HG02678 (cell line): Measurements from ENCODE around the gene ZNF212.
"Not testable (repeated sequence)": the region's sequence is repeated elsewhere in the genome, so short reads cannot be mapped to it uniquely, and the experiment has no call there.

Experiments
- ATAC-seq: cut with Tn5 transposase; IDR thresholded peaks from one replicate; pipeline ENCODE4 v1.9.1; 2021; ENCODE audit warnings: mild to moderate bottlenecking, moderate library complexity; ENCODE audit not compliant: unreplicated experiment

The ZNF212 gene

DNA sequence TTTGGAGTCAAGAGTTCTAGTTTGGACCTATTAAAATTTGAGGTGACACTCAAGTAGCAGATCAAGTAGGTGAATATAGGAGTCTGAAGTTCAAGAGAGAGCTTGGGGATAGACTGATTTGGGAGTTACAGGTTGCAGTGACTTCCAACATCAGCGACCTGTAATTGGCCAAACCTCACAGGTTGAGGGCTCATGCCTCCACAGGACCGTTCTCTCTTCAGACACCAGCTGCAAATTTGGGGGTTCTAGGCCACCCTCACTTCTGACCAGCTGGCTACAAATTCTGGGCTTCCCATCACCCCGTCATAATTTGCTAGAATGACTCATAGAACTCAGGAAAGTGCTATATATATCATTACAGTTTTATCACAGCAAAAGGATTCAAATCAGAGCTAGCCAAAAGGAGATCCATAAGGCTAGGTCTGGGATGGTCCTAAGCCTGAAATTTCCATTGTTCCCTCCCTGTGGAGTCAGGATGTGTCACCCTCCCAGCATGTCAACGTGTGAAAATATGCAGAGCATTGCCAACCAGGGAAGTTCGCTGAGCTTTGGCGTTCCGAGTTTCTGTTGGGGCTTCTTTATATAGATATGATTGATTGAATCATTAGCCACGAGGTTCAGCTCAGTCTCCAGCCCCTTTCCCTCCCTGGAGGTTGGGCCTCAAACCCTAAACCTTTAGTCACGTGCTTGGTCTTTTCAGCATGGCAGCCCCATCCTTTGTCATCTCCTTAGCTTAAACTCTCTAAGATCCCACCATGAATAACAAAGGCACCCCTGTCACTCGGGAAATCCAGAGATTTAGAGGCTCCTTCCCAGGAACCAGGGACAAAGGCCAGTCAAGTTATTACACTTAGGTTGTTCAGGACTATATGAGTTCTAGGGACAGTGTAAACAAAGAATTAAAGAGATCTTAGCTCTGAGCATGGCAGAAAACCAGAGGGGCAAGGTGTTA lies 20.7 kb upstream of the ZNF212 start:
- no peak for ATAC-seq

DNA sequence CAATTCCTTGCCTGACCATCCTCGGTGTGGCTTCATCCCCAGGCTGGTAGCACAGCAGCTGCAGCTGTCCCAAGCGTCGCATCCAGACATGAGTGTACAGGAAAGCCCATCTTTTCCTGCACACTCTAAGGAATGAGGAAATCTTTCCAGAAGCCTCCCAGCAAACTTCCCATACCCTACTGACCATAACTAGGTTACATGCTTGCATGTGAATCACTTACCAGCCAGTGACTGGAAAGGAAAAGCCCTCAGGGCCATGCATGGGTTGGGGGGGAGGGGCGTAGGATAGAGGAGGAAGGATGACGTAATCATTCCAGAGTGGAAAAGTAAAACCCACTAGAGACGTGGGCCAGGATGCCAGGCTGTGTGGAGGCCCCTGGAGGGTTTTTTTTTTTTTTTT lies 18.9 kb upstream of the ZNF212 start:
- ATAC-seq: no peak

DNA sequence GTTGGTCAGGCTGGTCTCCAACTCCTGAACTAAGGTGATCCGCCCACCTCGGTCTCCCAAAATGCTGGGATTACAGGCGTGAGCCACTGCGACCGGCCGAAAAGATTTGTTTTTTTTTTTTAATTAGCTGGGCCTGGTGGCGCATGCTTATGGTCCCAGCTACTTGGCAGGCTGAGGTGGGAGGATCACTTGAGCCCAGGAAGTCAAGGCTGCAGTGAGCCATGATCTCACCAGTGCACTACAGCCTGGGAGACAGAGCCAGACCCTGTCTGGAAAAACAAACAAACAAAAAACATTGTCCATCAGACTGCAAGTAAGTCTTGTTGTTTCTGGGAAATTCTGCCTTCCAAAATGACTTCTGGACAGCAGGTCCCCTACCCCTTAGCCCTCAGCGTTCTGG lies 16.3 kb upstream of the ZNF212 start:
- ATAC-seq: no peak

DNA sequence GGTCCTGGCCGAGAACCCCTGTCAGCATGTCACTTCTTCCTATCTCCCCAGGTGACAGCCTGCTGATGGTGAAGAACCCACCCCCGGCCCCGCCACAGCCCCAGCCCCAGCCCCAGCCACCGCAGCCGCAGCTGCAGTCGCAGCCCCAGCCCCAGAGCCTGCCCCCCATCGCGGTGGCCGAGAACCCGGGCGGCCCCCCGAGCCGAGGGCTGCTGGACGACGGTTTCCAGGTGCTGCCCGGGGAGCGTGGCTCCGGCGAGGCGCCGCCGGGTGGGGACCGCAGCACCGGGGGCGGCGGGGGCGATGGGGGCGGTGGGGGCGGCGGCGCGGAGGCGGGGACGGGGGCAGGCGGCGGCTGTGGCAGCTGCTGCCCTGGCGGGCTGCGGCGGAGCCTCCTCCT lies 15.7 kb upstream of the ZNF212 start:
- ATAC-seq: no peak

DNA sequence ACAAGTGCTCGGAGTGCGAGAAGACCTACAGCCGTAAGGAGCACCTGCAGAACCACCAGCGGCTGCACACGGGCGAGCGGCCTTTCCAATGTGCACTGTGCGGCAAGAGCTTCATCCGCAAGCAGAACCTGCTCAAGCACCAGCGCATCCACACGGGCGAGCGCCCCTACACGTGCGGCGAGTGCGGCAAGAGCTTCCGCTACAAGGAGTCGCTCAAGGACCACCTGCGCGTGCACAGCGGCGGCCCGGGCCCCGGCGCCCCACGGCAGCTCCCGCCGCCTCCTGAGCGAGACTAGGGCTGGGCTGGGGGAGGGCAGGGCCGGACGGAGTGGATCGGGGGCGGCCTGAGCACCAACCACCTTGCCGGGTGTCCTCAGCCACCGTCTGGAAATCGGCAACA lies 15.1 kb upstream of the ZNF212 start:
- ATAC-seq: no peak

DNA sequence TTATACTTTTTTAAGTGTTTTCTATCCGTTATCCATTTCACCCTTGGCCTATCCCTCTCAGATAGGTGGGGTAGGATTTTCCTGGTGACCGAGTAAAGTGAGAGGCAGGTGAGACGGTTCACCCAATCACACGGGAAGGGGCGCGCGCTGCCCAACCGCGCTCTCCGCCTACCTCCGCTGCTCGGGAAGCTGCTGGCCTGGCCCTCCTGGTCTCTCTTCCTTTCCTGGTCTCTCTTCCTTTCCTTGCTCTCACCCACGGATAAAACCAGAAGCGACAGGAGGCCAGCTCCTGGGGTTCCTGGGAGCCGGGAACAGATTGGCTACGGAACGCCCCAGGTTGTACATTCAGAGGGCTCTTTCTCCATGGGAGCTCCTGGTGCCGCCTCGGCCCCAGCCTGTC lies 14.3 kb upstream of the ZNF212 start:
- no peak for ATAC-seq

DNA sequence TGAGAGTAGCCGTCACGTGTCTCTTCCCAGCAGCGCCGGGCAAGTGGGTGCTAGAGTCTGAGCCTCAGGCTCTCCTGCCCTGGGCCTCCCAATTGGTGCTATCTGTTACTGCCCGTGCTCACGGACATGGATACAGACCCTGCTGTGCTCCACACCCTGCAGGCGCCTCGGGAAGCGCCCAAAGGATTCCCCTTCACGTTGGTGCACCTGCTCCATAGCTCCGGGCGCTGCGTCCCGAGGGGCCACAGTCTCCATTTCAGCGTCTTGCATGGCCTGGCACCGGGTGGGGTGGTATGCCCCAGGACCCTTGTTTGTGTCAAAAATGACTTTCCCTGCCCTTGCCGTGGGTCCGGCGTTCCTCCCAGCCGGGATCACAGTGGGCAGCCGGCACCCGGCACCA lies 13.8 kb upstream of the ZNF212 start:
- no peak for ATAC-seq

DNA sequence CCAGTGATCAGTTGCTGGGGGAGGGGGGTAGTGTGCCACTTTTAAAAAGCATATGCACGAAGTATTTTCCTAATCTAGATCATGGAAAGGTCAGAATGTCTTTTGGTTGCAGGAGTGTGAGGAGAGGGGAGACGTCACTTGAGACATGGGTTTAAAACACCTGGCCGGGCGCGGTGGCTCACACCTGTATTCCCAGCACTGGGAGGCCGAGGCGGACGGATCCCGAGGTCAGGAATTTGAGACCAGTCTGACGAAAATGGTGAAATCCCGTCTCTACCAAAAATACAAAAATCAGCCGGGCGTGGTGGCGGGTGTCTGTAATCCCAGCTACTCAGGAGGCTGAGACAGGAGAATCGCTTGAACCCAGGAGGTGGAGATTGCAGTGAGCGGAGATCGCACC lies 13.1 kb upstream of the ZNF212 start:
- ATAC-seq: not testable (repeated sequence)

DNA sequence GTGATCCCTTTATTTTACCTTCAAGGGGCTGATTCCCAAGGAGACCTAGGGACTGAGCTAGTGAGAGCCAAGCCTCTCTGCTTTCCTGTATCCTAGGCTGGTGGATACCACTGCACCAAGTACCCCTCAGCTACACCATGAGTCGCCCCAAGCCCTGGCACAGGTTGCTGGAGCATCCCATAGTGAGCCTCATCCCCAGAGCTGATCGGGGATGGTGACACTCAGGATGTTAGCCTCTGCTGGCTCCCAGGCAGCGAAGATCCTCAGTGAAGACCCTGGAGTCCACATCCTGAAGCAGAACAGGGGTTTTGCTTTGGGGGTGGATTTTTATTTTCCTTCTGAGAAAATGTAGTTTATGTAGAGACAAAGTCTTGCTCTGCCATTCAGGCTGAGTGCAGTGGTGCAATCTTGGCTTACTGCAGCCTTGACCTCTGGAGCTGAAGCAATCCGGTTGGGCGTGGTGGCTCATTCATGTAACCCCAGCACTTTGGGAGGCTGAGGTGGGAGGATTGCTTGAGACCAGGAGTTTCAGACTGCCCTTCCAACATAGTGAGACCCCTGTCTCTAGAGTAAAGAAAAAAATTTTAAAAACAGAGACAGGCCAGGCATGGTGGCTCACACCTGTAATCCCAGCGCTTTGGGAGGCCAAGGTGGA lies 12.5 kb upstream of the ZNF212 start:
- no peak for ATAC-seq

DNA sequence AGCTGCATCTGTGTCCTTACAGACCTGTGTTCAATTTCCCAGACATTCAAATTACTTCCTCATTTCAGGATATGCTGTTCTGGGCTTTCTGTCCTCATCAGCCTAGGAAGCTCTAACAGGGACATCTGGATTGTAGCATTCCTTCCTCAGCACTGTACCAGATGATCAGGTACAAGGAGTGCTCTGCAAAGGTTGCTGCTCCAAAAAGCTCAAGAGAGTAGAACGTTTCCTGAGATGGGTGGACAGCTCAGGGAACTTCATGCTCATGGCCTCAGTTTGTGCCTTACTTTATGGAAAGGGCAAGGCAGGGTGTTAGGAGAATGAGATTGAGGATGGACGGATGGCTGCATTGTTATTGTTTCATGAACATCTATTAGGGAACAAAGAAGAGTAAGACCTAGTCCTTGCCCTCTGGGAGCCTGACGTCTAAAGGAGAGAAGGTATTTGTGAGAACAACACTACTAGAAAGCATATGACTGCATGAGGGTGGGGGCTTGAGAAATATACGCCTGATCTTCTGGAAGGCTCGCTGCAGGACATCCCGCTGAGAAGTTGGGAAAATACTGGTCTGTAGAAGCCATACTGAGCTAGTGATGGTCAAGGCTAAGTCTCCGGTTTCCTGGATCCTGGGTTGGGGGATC lies 10.5 kb upstream of the ZNF212 start:
- ATAC-seq: no peak

DNA sequence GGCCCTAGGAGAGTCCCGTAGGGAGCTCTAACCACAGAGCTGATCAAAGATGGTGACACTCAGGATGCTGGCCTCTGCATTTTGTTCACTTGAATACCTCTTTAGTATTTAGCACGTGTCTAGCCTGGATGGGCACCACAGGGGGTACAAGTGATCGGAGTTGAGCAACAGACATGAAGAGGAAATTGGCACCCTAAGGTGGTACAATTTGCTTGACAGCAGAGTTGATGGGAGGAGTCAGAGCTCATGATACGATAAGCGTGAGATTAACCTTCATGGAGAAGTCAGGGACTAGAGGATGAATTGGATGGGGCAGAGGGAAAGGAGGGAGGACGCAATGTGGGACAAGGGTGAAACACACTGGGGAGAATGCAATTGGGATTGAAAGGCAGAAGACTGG lies 9.9 kb upstream of the ZNF212 start:
- ATAC-seq: no peak

DNA sequence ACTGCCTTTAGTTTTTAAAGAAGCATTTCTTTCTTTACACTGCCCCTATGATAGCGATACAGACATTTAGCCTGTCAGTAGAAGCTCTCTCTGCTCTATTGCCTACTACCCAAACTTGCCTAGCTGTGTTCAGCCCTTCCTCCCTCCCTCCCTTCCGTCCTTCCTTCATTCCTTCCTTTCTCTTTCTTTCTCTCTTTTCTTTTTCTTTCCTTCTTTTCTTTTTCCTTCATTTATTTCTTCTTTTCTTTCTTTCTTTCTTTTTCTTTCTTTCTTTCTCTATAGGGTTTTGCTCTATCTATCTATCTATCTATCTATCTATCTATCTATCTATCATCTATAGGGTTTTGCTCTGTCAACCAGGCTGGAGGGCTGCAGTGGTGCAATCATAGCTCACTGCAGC lies 7.1 kb upstream of the ZNF212 start:
- no peak for ATAC-seq

DNA sequence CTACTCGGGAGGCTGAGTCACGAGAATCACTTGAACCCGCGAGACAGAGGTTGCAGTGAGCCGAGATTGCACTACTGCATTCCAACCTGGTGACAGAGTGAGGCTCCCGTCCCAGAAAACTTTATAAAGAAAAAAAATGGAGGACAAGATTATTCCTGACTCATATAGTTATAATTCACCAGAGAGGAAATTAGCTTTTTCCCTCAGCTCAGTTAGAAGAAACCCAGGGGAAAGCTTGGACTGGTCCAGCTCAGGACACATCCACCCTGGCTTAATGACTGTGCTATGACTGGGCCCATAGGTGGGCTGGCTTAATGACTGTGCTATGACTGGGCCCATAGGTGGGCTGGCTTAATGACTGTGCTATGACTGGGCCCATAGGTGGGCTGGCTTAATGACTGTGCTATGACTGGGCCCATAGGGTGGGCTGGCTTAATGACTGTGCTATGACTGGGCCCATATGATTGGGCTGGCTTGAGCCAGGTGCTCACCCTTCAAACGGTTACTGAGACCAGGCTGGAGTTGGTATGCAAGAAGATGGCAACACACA lies 5.7 kb upstream of the ZNF212 start:
- not testable (repeated sequence) for ATAC-seq

DNA sequence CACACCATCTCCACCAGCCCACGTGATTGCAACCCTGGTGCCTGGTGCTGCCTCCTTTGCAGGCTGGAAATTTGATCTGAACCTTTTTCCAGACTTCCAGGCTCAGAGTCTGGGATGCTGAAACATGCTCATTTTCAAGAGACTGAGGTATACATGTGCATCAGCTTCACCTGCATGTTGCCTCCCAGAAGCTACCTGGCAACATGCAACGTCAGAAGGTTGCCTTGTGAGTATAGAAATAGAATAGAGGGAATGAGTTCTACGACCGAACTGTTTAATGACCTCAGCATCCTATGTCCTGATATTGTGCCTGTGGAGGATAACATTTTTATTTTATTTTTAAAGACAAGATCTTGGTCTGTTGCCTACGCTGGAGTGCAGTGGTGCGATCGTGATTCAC lies 1.9 kb upstream of the ZNF212 start:
- ATAC-seq: no peak

DNA sequence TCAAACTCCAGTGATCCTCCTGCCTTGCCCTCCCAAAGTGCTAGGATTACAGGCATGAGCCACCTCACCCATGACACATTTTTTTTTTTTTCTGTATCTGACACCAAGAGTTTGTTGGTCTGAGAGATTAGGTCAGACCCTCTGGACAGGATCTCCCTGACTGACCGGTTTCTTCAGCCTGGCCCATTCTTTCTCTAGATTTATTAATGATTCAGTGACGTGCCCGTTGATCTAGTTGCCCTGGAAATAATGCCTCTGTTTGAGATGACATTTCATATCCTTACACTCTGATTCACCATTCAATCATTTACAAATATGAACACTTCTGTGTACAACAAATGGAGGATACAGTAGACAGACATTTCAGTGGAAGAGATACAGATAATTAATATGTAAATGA lies 1.4 kb upstream of the ZNF212 start:
- ATAC-seq: no peak

DNA sequence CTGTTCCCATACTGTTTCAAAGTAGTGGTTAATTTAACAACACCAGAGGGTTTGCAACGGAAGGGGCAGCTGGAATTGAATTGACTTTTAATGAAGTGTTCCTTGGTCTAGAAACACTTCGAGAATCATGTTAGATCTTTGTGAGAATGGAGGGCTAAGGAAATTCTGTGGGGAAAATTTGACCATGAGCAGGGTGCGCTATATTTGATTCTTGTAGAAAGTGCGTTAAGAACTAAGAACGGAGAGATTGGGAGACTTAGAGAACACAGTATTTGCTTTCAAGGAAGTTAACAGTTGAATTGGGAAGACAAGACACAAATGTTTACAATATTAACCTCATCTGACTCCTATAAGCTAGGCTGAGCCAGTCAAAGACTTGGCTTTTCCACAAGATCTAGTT lies 1.2 kb downstream of the ZNF212 start:
- ATAC-seq: no peak

DNA sequence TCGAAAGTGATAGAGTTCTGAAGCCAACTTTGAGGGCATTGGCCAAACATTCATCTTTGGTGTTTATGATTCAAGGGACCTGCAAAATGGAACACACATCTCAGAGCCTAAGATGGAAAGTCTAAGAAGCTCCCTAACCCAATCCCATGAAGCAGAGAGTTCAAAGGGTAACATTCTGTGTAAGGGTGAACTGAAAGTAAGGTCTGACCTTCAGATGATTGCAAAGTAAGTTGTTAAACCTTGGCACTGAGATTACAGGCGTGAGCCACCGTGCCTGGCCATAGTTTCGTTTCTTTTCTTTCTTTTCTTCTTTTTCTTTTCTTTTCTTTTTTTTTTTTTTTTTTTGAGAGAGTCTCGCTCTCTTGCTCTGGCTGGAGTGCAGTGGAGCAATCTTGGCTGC lies 2.2 kb downstream of the ZNF212 start:
- no peak for ATAC-seq

DNA sequence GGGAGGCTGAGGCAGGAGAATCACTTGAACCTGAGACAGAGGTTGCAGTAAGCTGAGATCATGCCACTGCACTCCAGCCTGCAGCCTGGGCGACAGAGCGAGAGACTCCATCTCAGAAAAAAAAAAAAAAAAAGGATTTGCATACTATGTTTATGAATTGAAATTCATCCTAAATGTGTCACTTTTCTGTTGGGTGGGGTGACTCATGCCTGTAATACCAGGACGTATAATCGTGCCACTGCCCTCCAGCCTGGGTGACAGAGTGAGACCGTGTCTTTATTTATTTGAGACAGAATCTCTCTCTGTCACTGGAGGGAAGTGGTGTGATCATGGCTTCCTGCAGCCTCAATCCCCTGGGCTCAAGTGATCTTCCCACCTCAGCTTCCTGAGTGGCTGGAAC lies 5.8 kb downstream of the ZNF212 start:
- ATAC-seq: no peak

DNA sequence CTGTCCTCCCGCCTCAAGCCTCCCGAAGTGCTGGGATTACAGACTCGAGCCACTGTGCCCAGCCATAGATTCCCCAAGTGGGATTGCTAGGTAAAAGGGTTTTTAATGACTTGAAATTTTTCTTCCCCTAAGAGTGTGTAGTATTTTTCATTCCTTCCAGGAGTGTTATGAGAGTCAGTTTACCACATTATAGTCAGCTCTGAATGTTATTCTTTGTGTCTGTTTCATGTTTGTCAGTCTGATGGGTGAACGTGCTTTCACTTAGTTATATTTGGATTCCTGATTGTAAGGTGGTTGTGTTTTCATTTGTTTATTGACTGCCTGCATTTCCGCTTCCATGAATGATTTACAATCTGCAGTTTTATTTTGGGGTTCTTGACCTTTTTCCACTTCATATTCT lies 6.3 kb downstream of the ZNF212 start:
- ATAC-seq: no peak

DNA sequence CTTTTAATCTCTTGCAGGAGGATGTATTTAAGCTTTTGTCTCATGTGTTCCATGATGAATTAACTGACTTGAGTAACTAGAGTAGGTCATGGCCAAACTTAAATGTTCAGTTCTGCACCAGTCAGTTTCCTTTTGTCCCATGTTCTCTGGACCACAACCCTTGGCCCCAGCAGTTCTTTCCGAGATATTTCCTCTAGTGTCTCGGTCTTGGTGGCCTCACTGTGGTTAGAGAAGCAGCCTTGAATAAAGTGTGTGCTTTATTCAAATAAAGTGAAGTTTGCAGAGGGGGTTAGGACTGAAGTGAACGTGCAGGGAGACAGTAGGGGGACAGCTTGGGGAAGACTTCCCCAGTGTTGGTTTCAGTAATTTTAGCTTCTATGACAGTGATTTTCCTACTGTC lies 9.3 kb downstream of the ZNF212 start:
- ATAC-seq: no peak

DNA sequence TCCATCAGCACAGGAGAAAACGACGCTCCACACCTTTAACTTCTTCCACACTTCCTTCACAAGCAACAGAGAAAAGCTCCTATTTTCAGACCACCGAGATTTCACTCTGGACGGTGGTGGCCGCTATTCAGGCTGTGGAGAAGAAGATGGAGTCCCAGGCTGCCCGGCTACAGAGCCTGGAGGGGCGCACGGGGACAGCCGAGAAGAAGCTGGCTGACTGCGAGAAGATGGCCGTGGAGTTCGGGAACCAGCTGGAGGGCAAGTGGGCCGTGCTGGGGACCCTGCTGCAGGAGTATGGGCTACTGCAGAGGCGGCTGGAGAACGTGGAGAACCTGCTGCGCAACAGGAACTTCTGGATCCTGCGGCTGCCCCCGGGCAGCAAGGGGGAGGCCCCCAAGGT lies 10.7 kb downstream of the ZNF212 start:
- ATAC-seq: not testable (repeated sequence)

DNA sequence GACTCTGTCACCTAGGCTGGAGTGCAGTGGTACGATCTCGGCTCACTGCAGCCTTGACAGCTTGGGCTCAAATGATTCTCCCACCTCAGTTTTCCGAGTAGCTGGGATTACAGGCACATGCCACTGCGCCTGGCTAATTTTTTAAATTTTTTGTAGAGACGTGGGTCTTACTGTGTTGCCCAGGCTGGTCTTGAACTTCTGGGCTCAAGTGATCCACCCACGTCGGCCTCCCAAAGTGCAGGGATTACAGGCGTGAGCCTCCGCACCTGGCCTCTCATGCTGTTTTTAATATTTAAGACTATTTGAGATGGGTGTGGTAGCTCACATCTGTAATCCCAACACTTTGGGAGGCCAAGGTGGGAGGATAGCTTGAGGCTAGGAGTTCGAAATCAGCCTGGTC lies 12.1 kb downstream of the ZNF212 start:
- ATAC-seq: not testable (repeated sequence)
